Measurements from ENCODE around the gene SORCS1.

Gene SORCS1

DNA sequence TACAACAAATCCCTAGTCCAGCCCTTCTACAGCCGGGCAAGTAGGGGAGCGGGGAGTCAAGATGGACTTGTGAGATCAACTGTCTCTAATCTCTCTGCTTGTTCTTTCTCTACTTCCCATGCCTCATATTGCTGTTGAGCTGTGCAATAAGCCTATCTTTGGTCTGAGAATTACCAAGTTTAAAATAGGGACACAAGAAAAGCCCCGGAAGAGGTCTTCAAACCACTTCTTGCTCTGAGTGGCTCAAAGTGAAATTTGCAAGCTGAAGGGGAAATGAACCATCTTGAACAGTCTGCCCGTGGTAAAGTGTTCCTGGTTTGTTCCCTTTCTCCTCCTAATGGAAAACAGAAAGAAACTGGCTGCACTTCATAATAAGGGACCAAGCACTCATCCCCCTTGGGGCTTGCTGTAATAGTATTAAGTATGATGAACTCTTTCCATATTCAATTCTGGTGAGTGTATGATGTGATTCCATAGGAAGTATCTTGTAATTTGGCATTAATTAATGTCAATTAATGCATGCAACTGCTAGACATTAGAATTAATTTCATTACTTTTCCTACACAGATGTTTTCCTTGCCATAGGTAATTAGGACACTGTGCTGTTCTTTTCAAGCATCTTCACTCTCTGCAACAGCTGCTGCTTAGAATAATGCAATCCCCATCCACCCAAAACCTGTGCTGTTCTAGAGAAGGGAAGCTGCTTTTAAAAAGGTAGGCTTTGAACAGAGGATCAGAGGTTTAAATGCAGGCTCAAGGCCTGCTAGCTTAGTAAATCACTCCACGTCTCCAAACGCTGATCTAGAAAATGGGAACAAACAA, 449.6 kb downstream of the SORCS1 start:
- Histone ChIP-seq H3K9me3 (ENCODE audit: control insufficient read depth, insufficient read depth, low read length) (no peaks in the 10 kb centered on the region; the same call in 1 of the 2 replicates), H3K36me3 (ENCODE audit: insufficient read depth, low read length) (no peaks in the 10 kb centered on the region), H3K4me1 (ENCODE audit: insufficient read depth, low read length) (no peaks in the 10 kb centered on the region), H3K9ac (ENCODE audit: low read depth, low read length) (no peak overlapping the region)

DNA sequence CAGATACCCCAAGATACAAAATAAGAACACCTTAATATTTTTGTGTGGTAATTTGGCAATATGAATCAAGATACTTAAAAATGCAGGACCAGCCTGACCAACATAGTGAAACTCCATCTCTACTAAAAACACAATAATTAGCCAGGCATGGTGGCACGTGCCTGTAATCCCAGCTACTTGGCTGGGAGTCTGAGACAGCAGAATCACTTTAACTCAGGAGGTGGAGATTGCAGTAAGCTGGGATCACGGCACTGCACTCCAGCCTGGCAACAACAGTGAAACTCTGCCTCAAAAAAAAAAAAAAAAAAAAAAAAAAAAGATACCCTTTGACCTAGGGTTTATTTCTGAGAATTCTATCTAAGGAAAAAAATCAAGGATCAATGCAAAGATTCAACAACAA, 450.7 kb downstream of the SORCS1 start:
- H3K4me1 ChIP-seq (ENCODE audit: insufficient read depth, low read length), result no peaks in the 10 kb centered on the region
- H3K36me3 ChIP-seq (ENCODE audit: insufficient read depth, low read length), result no peaks in the 10 kb centered on the region
- no peak overlapping the region for H3K9ac ChIP-seq (ENCODE audit: low read depth, low read length)
- H3K9me3 ChIP-seq (ENCODE audit: control insufficient read depth, insufficient read depth, low read length), result no peaks in the 10 kb centered on the region; the same call in 1 of the 2 replicates

DNA sequence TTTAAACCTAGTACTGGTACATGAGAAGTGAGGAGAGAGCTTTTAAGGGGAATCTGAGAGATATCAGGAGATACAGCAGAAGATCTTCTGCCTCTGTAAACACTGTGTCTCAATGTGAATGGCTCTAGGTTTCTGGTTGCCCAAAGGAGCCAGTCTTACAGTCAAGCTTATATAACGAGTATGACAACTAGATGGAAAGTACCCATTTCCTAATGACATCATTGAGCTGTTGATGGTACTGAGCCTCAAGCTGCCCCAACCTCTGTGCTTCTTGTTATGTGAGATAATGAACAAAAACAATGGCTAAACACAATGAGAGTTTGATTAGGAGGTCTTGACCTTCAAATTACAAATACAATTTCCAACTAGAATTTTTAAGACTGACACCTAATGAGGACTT, 451.5 kb downstream of the SORCS1 start:
- no peak overlapping the region for H3K9ac ChIP-seq (ENCODE audit: low read depth, low read length)
- H3K9me3 ChIP-seq (ENCODE audit: control insufficient read depth, insufficient read depth, low read length), result no peaks in the 10 kb centered on the region; the same call in 1 of the 2 replicates
- H3K36me3 ChIP-seq (ENCODE audit: insufficient read depth, low read length), result no peaks in the 10 kb centered on the region
- H3K4me1 ChIP-seq (ENCODE audit: insufficient read depth, low read length), result peaks cover under 1% of the 10 kb centered on the region; the same call in 1 of the 2 replicates

- H3K4me1 ChIP-seq (ENCODE audit: insufficient read depth, low read length), result peaks cover 7% of the 10 kb centered on the region; the same call in 1 of the 2 replicates
- no peak overlapping the region for H3K9ac ChIP-seq (ENCODE audit: low read depth, low read length)
- H3K36me3 ChIP-seq (ENCODE audit: insufficient read depth, low read length), result no peaks in the 10 kb centered on the region
- H3K9me3 ChIP-seq (ENCODE audit: control insufficient read depth, insufficient read depth, low read length), result no peaks in the 10 kb centered on the region; the same call in 1 of the 2 replicates
Measured at GRCh38 chr10:106711313-106711906, 453.1 kb downstream of the SORCS1 start.

DNA sequence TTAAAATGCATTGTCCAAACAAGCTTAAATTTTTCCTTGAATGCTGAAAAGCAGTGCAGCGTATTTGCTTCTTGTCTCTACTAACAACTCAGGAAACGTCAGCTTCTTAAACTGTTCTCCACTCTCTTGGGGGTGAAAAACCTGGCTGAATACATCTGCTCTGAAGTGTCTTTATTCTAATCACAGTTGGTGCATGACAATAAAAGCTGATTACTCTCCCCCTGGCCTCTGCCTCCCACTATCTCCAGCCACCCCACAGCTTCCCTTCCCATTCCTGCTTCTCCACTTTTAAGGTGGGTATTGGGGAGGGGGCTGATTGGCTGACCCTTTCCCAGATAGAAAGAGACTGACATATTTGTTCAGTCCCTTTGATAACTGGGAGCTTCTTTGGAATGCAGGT, 456.0 kb downstream of the SORCS1 start:
- Histone ChIP-seq H3K9me3 (ENCODE audit: control insufficient read depth, insufficient read depth, low read length) (no peaks in the 10 kb centered on the region; the same call in 1 of the 2 replicates), H3K36me3 (ENCODE audit: insufficient read depth, low read length) (no peaks in the 10 kb centered on the region)

DNA sequence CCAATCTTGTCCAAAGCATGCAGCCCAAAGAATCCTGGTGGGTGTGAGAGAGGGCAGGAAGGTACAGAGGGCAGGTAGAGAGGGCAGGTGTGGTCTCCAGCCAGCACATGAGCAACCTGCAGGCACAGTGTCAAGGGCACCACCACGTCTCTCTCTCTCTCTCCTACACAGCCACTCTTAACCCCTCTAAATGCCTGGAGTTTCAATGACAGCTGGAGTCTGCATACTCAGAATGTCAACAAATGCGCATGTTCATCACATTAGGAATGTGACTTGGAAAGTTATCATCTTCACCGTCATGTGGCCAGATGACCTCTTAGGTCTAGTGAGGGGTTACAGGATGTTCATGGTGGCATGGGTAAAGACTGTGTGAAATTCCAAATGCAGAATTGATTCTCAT, 456.8 kb downstream of the SORCS1 start:
- H3K9ac ChIP-seq (ENCODE audit: low read depth, low read length), result no peak overlapping the region
- H3K4me1 ChIP-seq (ENCODE audit: insufficient read depth, low read length), result peaks cover 7% of the 10 kb centered on the region; the same call in 1 of the 2 replicates
- no peaks in the 10 kb centered on the region; the same call in 1 of the 2 replicates for H3K9me3 ChIP-seq (ENCODE audit: control insufficient read depth, insufficient read depth, low read length)
- H3K36me3 ChIP-seq (ENCODE audit: insufficient read depth, low read length), result no peaks in the 10 kb centered on the region

More for the DNA sequence above, 456.0 kb downstream of the SORCS1 start:
- H3K9ac ChIP-seq (ENCODE audit: low read depth, low read length), result no peak overlapping the region
- peaks cover 7% of the 10 kb centered on the region; the same call in 1 of the 2 replicates for H3K4me1 ChIP-seq (ENCODE audit: insufficient read depth, low read length)

GRCh38 chr10:106706127-106706526, 458.4 kb downstream of the SORCS1 start:
- Histone ChIP-seq H3K4me1 (ENCODE audit: insufficient read depth, low read length) (peaks cover 7% of the 10 kb centered on the region; the same call in 1 of the 2 replicates), H3K9me3 (ENCODE audit: control insufficient read depth, insufficient read depth, low read length) (no peaks in the 10 kb centered on the region), H3K9ac (ENCODE audit: low read depth, low read length) (no peak overlapping the region), H3K36me3 (ENCODE audit: insufficient read depth, low read length) (no peaks in the 10 kb centered on the region)

DNA sequence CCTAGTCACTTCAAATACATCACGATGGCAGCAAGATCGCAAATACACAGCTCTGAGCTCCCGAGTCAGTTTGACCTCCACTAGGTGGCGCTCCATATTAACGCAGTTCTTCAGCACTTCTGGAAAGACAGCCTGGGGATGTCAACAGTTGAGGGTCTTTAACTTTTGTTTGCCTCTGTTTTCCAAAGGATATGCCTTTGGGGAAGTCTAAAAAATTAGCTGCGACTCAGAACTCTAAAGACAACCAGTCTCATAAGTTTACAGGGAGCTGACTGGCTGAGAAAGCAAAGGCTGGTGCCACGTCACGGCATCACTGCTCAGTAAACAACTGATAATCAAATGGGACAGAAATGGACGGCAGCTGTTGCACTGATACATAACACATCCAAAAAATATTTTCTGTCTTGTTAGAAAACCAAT, 458.8 kb downstream of the SORCS1 start:
- Histone ChIP-seq H3K9me3 (ENCODE audit: control insufficient read depth, insufficient read depth, low read length) (no peaks in the 10 kb centered on the region), H3K36me3 (ENCODE audit: insufficient read depth, low read length) (no peaks in the 10 kb centered on the region), H3K4me1 (ENCODE audit: insufficient read depth, low read length) (peaks cover 7% of the 10 kb centered on the region; the same call in 1 of the 2 replicates), H3K9ac (ENCODE audit: low read depth, low read length) (no peak overlapping the region)

- no peaks in the 10 kb centered on the region for H3K4me1 ChIP-seq (ENCODE audit: insufficient read depth, low read length)
- H3K9me3 ChIP-seq (ENCODE audit: control insufficient read depth, insufficient read depth, low read length), result no peaks in the 10 kb centered on the region
- H3K36me3 ChIP-seq (ENCODE audit: insufficient read depth, low read length), result no peaks in the 10 kb centered on the region
- no peak overlapping the region for H3K9ac ChIP-seq (ENCODE audit: low read depth, low read length)
Measured at GRCh38 chr10:106696239-106696638, 468.3 kb downstream of the SORCS1 start.

DNA sequence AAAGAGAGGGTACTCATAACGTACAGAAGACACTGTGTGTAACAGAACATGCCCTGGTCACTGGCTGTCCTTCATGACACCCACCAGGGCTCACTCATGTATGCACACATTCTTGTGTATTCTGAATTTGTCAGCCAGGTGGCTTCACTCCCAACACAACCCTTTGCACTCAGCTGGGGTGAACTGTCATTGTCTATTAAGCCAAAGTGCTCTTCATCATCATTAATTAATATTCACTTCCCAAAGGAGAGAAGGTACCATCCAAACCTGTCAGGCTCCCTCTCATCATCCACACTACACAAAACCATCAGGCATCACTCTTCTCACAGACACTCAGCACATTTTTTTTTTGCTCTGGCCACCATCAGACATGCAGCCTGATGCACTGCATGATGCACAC, 469.8 kb downstream of the SORCS1 start:
- H3K4me1 ChIP-seq (ENCODE audit: insufficient read depth, low read length), result no peaks in the 10 kb centered on the region

GRCh38 chr10:106682175-106682574, 482.3 kb downstream of the SORCS1 start:
- Histone ChIP-seq H3K9ac (ENCODE audit: low read depth, low read length) (no peak overlapping the region), H3K4me1 (ENCODE audit: insufficient read depth, low read length) (no peaks in the 10 kb centered on the region), H3K9me3 (ENCODE audit: control insufficient read depth, insufficient read depth, low read length) (no peaks in the 10 kb centered on the region), H3K36me3 (ENCODE audit: insufficient read depth, low read length) (no peaks in the 10 kb centered on the region)

More for the DNA sequence above, 469.8 kb downstream of the SORCS1 start:
- Histone ChIP-seq H3K36me3 (ENCODE audit: insufficient read depth, low read length) (no peaks in the 10 kb centered on the region), H3K9ac (ENCODE audit: low read depth, low read length) (no peak overlapping the region), H3K9me3 (ENCODE audit: control insufficient read depth, insufficient read depth, low read length) (no peaks in the 10 kb centered on the region)

GRCh38 chr10:106680061-106680460, 484.4 kb downstream of the SORCS1 start:
- Histone ChIP-seq H3K36me3 (ENCODE audit: insufficient read depth, low read length) (no peaks in the 10 kb centered on the region), H3K4me1 (ENCODE audit: insufficient read depth, low read length) (no peaks in the 10 kb centered on the region), H3K9ac (ENCODE audit: low read depth, low read length) (no peak overlapping the region), H3K9me3 (ENCODE audit: control insufficient read depth, insufficient read depth, low read length) (no peaks in the 10 kb centered on the region)

- H3K9me3 ChIP-seq (ENCODE audit: control insufficient read depth, insufficient read depth, low read length), result no peaks in the 10 kb centered on the region
- H3K4me1 ChIP-seq (ENCODE audit: insufficient read depth, low read length), result no peaks in the 10 kb centered on the region
- H3K9ac ChIP-seq (ENCODE audit: low read depth, low read length), result no peak overlapping the region
Measured at GRCh38 chr10:106679314-106679713, 485.2 kb downstream of the SORCS1 start.

GRCh38 chr10:106672517-106673175, 491.9 kb downstream of the SORCS1 start:
- Histone ChIP-seq H3K9me3 (ENCODE audit: control insufficient read depth, insufficient read depth, low read length) (no peaks in the 10 kb centered on the region), H3K9ac (ENCODE audit: low read depth, low read length) (no peak overlapping the region), H3K36me3 (ENCODE audit: insufficient read depth, low read length) (no peaks in the 10 kb centered on the region), H3K4me1 (ENCODE audit: insufficient read depth, low read length) (no peaks in the 10 kb centered on the region)

More at GRCh38 chr10:106679314-106679713, 485.2 kb downstream of the SORCS1 start:
- H3K36me3 ChIP-seq (ENCODE audit: insufficient read depth, low read length), result no peaks in the 10 kb centered on the region

All from ES-I3 (cell line).